ENCODE measurements around the gene TMEM271.

Gene TMEM271

GRCh38 chr4:576245-576821 is at the start of gene TMEM271:
TMEM271 (minus strand) TSS chr4:576295; CDS start chr4:576062, 233 bp downstream.
- Histone ChIP-seq H3K36me3 (ENCODE audit: control insufficient read depth, insufficient read depth, low read length) (no peaks in the 10 kb centered on the region), H3K27ac (ENCODE audit: low read depth, low read length) (no peak within 1 kb of the TSS), H3K4me1 (ENCODE audit: control insufficient read depth, insufficient read depth, low read length) (no peaks in the 10 kb centered on the region), H3K9ac (ENCODE audit: low read length) (no peak within 1 kb of the TSS), H3K4me3 (ENCODE audit: low read length) (no peak within 1 kb of the TSS), H3K27me3 (ENCODE audit: control insufficient read depth, insufficient read depth, low read length) (peaks cover 35% of the 10 kb centered on the region)

GRCh38 chr4:625631-626161 is 49.6 kb upstream of the TMEM271 start:
- Histone ChIP-seq H3K9ac (ENCODE audit: low read length) (no peak overlapping the region), H3K27me3 (ENCODE audit: control insufficient read depth, insufficient read depth, low read length) (no peaks in the 10 kb centered on the region), H3K4me1 (ENCODE audit: control insufficient read depth, insufficient read depth, low read length) (no peaks in the 10 kb centered on the region), H3K4me3 (ENCODE audit: low read length) (no peak overlapping the region), H3K27ac (ENCODE audit: low read depth, low read length) (no peak overlapping the region), H3K36me3 (ENCODE audit: control insufficient read depth, insufficient read depth, low read length) (no peaks in the 10 kb centered on the region)

- Histone ChIP-seq H3K27me3 (ENCODE audit: control insufficient read depth, insufficient read depth, low read length) (no peaks in the 10 kb centered on the region), H3K4me1 (ENCODE audit: control insufficient read depth, insufficient read depth, low read length) (no peaks in the 10 kb centered on the region), H3K36me3 (ENCODE audit: control insufficient read depth, insufficient read depth, low read length) (no peaks in the 10 kb centered on the region), H3K9ac (ENCODE audit: low read length) (no peak within 1 kb of the TSS), H3K27ac (ENCODE audit: low read depth, low read length) (no peak within 1 kb of the TSS), H3K4me3 (ENCODE audit: low read length) (no peak within 1 kb of the TSS)
Measured at GRCh38 chr4:624705-625590, 48.9 kb upstream of the TMEM271 start, which contains the start of gene PDE6B. PDE6B (plus strand) TSS chr4:625573; CDS start chr4:625627, 54 bp downstream.

- no peak overlapping the region for H3K27ac ChIP-seq (ENCODE audit: low read depth, low read length)
- H3K36me3 ChIP-seq (ENCODE audit: control insufficient read depth, insufficient read depth, low read length): no peaks in the 10 kb centered on the region
- no peaks in the 10 kb centered on the region for H3K4me1 ChIP-seq (ENCODE audit: control insufficient read depth, insufficient read depth, low read length)
- H3K4me3 ChIP-seq (ENCODE audit: low read length): no peak overlapping the region
- H3K27me3 ChIP-seq (ENCODE audit: control insufficient read depth, insufficient read depth, low read length): no peaks in the 10 kb centered on the region
- no peak overlapping the region for H3K9ac ChIP-seq (ENCODE audit: low read length)
Measured at GRCh38 chr4:623914-624566, 47.9 kb upstream of the TMEM271 start.

GRCh38 chr4:622996-623913 is 47.2 kb upstream of the TMEM271 start:
- no peak overlapping the region for H3K9ac ChIP-seq (ENCODE audit: low read length)
- no peaks in the 10 kb centered on the region for H3K27me3 ChIP-seq (ENCODE audit: control insufficient read depth, insufficient read depth, low read length)
- no peak overlapping the region for H3K27ac ChIP-seq (ENCODE audit: low read depth, low read length)
- H3K36me3 ChIP-seq (ENCODE audit: control insufficient read depth, insufficient read depth, low read length): no peaks in the 10 kb centered on the region
- H3K4me1 ChIP-seq (ENCODE audit: control insufficient read depth, insufficient read depth, low read length): no peaks in the 10 kb centered on the region
- no peak overlapping the region for H3K4me3 ChIP-seq (ENCODE audit: low read length)

GRCh38 chr4:622071-622995 is 46.2 kb upstream of the TMEM271 start:
- Histone ChIP-seq H3K36me3 (ENCODE audit: control insufficient read depth, insufficient read depth, low read length) (no peaks in the 10 kb centered on the region), H3K27me3 (ENCODE audit: control insufficient read depth, insufficient read depth, low read length) (no peaks in the 10 kb centered on the region), H3K4me1 (ENCODE audit: control insufficient read depth, insufficient read depth, low read length) (no peaks in the 10 kb centered on the region), H3K27ac (ENCODE audit: low read depth, low read length) (no peak overlapping the region), H3K4me3 (ENCODE audit: low read length) (no peak overlapping the region), H3K9ac (ENCODE audit: low read length) (no peak overlapping the region)

- H3K9ac ChIP-seq (ENCODE audit: low read length): no peak overlapping the region
- H3K4me3 ChIP-seq (ENCODE audit: low read length): no peak overlapping the region
- H3K36me3 ChIP-seq (ENCODE audit: control insufficient read depth, insufficient read depth, low read length): no peaks in the 10 kb centered on the region
- H3K4me1 ChIP-seq (ENCODE audit: control insufficient read depth, insufficient read depth, low read length): no peaks in the 10 kb centered on the region
- H3K27ac ChIP-seq (ENCODE audit: low read depth, low read length): no peak overlapping the region
- H3K27me3 ChIP-seq (ENCODE audit: control insufficient read depth, insufficient read depth, low read length): no peaks in the 10 kb centered on the region
Measured at GRCh38 chr4:621296-622070, 45.4 kb upstream of the TMEM271 start.

GRCh38 chr4:620851-621261 is 44.8 kb upstream of the TMEM271 start:
- no peaks in the 10 kb centered on the region for H3K27me3 ChIP-seq (ENCODE audit: control insufficient read depth, insufficient read depth, low read length)
- no peaks in the 10 kb centered on the region for H3K4me1 ChIP-seq (ENCODE audit: control insufficient read depth, insufficient read depth, low read length)
- H3K27ac ChIP-seq (ENCODE audit: low read depth, low read length): no peak overlapping the region
- H3K36me3 ChIP-seq (ENCODE audit: control insufficient read depth, insufficient read depth, low read length): no peaks in the 10 kb centered on the region
- H3K9ac ChIP-seq (ENCODE audit: low read length): no peak overlapping the region
- H3K4me3 ChIP-seq (ENCODE audit: low read length): no peak overlapping the region

GRCh38 chr4:620201-620600 is 44.1 kb upstream of the TMEM271 start:
- Histone ChIP-seq H3K4me1 (ENCODE audit: control insufficient read depth, insufficient read depth, low read length) (no peaks in the 10 kb centered on the region), H3K36me3 (ENCODE audit: control insufficient read depth, insufficient read depth, low read length) (no peaks in the 10 kb centered on the region), H3K4me3 (ENCODE audit: low read length) (no peak overlapping the region), H3K27ac (ENCODE audit: low read depth, low read length) (no peak overlapping the region), H3K9ac (ENCODE audit: low read length) (no peak overlapping the region), H3K27me3 (ENCODE audit: control insufficient read depth, insufficient read depth, low read length) (no peaks in the 10 kb centered on the region)

- H3K4me3 ChIP-seq (ENCODE audit: low read length): no peak overlapping the region
- no peak overlapping the region for H3K9ac ChIP-seq (ENCODE audit: low read length)
- H3K27me3 ChIP-seq (ENCODE audit: control insufficient read depth, insufficient read depth, low read length): no peaks in the 10 kb centered on the region
- no peak overlapping the region for H3K27ac ChIP-seq (ENCODE audit: low read depth, low read length)
- H3K4me1 ChIP-seq (ENCODE audit: control insufficient read depth, insufficient read depth, low read length): no peaks in the 10 kb centered on the region
- no peaks in the 10 kb centered on the region for H3K36me3 ChIP-seq (ENCODE audit: control insufficient read depth, insufficient read depth, low read length)
Measured at GRCh38 chr4:617644-618641, 41.8 kb upstream of the TMEM271 start.

Data from rectal smooth muscle tissue (tissue), 1 donor.